ENCODE data around the gene KICS2. TPM values are rescaled to one million over a fixed set of nuclear protein-coding genes. Genes with fewer than 3 reads are reported as not detected.
"Not testable (repeated sequence)": the region's sequence is repeated elsewhere in the genome, so short reads cannot be mapped to it uniquely, and the experiment has no call there.

Gene KICS2
- total RNA-seq, 2 donors from 2014 or later = 6.8 to 18.2 TPM

DNA sequence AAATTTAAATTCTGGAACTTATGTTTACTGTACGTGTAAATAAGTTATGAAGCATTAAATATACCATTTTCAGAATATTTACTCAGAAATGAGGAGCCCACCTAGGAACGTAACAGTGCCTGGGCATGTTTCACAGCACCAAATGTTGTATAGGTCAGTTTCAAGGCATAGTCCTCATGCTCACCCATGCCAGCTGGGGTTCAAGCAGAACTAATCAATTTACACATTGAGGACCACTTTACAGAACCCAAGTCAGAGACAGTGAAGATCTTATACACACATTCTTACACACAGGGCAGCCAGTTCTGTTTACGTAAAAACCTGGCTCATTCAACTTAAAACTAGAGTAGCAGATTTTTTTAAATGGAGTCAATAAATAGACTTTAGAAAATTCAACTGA, 2.0 kb downstream of the KICS2 start:
- Histone ChIP-seq H3K27ac (no peak overlapping the region), H3K4me3 (no peak overlapping the region), H3K36me3 (no peaks in the 10 kb centered on the region), H3K4me1 (replicated peaks) (no peaks in the 10 kb centered on the region), H3K9me3 (no peaks in the 10 kb centered on the region), H3K27me3 (replicated peaks; ENCODE audit: insufficient read depth) (no peaks in the 10 kb centered on the region)
- WGBS = 94% methylated on average over 3 of the region's 3 CpGs
- no peak for TF ChIP-seq POLR2AphosphoS5 (IDR thresholded peaks at IDR 0.05)
- TF ChIP-seq POLR2A (IDR thresholded peaks at IDR 0.05) = no peak
- TF ChIP-seq, protein P1, sequence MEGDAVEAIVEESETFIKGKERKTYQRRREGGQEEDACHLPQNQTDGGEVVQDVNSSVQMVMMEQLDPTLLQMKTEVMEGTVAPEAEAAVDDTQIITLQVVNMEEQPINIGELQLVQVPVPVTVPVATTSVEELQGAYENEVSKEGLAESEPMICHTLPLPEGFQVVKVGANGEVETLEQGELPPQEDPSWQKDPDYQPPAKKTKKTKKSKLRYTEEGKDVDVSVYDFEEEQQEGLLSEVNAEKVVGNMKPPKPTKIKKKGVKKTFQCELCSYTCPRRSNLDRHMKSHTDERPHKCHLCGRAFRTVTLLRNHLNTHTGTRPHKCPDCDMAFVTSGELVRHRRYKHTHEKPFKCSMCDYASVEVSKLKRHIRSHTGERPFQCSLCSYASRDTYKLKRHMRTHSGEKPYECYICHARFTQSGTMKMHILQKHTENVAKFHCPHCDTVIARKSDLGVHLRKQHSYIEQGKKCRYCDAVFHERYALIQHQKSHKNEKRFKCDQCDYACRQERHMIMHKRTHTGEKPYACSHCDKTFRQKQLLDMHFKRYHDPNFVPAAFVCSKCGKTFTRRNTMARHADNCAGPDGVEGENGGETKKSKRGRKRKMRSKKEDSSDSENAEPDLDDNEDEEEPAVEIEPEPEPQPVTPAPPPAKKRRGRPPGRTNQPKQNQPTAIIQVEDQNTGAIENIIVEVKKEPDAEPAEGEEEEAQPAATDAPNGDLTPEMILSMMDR (IDR thresholded peaks at IDR 0.05) = no peak
- intact Hi-C loops (cut with DNase I) = no loop called here
- DNase-seq (ENCODE audit: low spot score) = no peak

DNA sequence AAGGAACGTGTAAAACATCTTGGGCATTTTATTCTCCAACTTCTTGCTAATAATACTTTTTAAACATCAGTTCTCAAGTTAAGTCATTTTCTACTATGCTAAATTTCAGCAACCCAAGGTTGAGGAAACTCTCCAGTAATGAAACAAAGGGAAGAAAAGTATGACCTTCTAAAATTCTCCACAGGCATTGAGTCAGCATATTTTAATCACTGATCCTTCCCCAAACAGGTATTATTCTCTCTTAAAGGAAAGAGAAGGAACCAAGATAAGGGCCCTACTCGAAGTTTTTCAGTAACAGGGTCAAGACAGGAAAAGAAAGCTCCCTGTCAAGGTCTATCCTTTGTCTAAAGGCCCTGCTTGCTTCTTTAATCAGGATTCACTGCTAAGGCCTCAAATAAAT, 3.0 kb downstream of the KICS2 start:
- Histone ChIP-seq H3K36me3 (no peaks in the 10 kb centered on the region), H3K27ac (no peak overlapping the region), H3K4me1 (replicated peaks) (no peaks in the 10 kb centered on the region), H3K27me3 (replicated peaks; ENCODE audit: insufficient read depth) (no peaks in the 10 kb centered on the region), H3K4me3 (no peak overlapping the region), H3K9me3 (no peaks in the 10 kb centered on the region)
- TF ChIP-seq, protein P1 (IDR thresholded peaks at IDR 0.05) = no peak
- intact Hi-C loops (cut with DNase I) = no loop called here
- DNase-seq (ENCODE audit: low spot score) = no peak
- WGBS = 52% methylated on average over 2 of the region's 2 CpGs

DNA sequence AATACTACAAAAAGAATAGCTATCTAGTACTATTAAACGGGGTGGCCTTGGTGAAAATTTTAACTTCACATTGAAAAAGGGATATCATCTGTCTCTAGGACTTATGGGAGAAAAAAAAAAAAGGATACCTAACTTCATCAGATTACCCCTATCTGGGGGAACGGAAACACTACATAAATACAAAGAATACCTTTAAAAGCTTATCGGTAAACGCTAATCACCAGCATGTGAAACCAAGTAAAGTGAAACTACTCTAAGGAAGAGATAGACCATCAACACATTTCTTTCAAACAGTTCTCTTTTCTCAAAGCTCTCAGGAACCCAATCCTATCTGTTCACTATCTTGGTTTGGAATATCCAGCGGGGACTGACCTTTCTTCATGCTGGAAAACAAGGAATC, 3.5 kb downstream of the KICS2 start:
- intact Hi-C loops (cut with DNase I) = no loop called here
- no peak for DNase-seq (ENCODE audit: low spot score)
- no peaks in the 10 kb centered on the region for H3K4me1 ChIP-seq (replicated peaks)
- 83% methylated on average over 5 of the region's 5 CpGs for WGBS
- no peaks in the 10 kb centered on the region for H3K9me3 ChIP-seq
- no peak for TF ChIP-seq POLR2AphosphoS5 (IDR thresholded peaks at IDR 0.05)
- TF ChIP-seq, protein P1 (IDR thresholded peaks at IDR 0.05) = no peak
- TF ChIP-seq POLR2A (IDR thresholded peaks at IDR 0.05) = no peak
- no peak overlapping the region for H3K27ac ChIP-seq
- no peaks in the 10 kb centered on the region for H3K27me3 ChIP-seq (replicated peaks; ENCODE audit: insufficient read depth)
- H3K4me3 ChIP-seq = no peak overlapping the region
- no peaks in the 10 kb centered on the region for H3K36me3 ChIP-seq

DNA sequence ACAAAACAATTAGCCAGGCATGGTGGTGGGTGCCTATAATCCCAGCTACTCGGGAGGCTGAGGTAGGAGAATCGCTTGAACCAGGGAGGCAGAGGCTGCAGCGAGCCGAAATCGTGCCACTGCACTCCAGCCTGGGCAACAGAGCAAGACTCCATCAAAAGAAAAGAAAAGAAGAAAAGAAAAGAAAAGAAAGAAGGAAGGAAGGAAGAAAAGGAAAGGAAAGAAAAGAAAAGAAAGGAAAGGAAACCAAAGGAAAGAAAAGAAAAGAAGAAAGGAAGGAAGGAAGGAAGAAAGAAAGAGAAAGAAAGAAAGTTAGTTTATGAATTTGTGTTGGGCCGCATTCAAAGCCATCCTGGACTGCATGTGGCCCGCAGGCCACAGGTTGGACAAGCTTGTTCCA, 4.5 kb downstream of the KICS2 start:
- H3K27ac ChIP-seq; H3K9me3 ChIP-seq; H3K27me3 ChIP-seq (replicated peaks; ENCODE audit: insufficient read depth); H3K36me3 ChIP-seq; H3K4me3 ChIP-seq; DNase-seq (ENCODE audit: low spot score); intact Hi-C loops (cut with DNase I); H3K4me1 ChIP-seq (replicated peaks): not testable (repeated sequence)
- WGBS = 92% methylated on average over 7 of the region's 7 CpGs

DNA sequence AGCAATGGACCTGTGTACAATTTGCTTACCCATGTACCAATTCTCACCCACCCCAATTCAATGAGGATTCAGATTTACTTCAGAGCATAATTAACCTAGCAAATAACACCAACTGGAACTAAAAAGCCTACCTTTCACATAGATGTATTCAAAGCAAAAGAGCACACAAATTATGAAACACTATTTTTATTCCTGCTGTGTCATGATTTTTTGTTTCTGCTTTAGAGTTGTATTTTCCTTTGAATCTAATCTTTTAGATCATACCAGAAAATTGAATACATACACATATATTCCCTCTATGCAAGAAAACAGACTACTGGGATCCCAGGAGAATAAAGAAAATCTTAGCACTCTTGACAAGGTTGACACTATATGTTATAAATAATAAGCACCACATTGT, 5.9 kb downstream of the KICS2 start:
- intact Hi-C loops (cut with DNase I) = no loop called here

More for the DNA sequence above, 5.9 kb downstream of the KICS2 start:
- Histone ChIP-seq H3K9me3 (no peaks in the 10 kb centered on the region), H3K27ac (no peak overlapping the region), H3K4me3 (no peak overlapping the region), H3K36me3 (no peaks in the 10 kb centered on the region), H3K4me1 (replicated peaks) (no peaks in the 10 kb centered on the region), H3K27me3 (replicated peaks; ENCODE audit: insufficient read depth) (no peaks in the 10 kb centered on the region)
- no peak for DNase-seq (ENCODE audit: low spot score)
- TF ChIP-seq, protein P1 (IDR thresholded peaks at IDR 0.05) = no peak
- no peak for TF ChIP-seq POLR2AphosphoS5 (IDR thresholded peaks at IDR 0.05)
- no peak for TF ChIP-seq POLR2A (IDR thresholded peaks at IDR 0.05)
